Memory B cell (primary cell): Measurements from ENCODE around the gene CMIP.

ENCODE experiments used
- ATAC-seq: fragments of 150-1000 bp; cut with Tn5 transposase; 2 replicates; pipeline ENCODE4 v1.10.0; 2021; ENCODE audit warnings: low read depth, mild to moderate bottlenecking, moderate library complexity
- DNase-seq, 2 donors: peaks; one replicate each; pipeline ENCODE4 v3.0.0; 2022; ENCODE audit warnings: low spot score in 2 of 2
- H3K27ac Mint-ChIP-seq: one replicate; pipeline ENCODE4 v1.8.0; 2022; ENCODE audit warnings: mild to moderate bottlenecking, moderate library complexity, mixed read lengths
- H3K27me3 Mint-ChIP-seq: one replicate; pipeline ENCODE4 v1.8.0; 2022; ENCODE audit warnings: mixed read lengths
- H3K36me3 Mint-ChIP-seq: one replicate; pipeline ENCODE4 v1.8.0; 2022; ENCODE audit warnings: mild to moderate bottlenecking, mixed read lengths
- H3K4me1 Mint-ChIP-seq: one replicate; pipeline ENCODE4 v1.8.0; 2022; ENCODE audit warnings: mixed read lengths
- H3K4me3 Mint-ChIP-seq: one replicate; pipeline ENCODE4 v1.8.0; 2022; ENCODE audit warnings: mild to moderate bottlenecking, moderate library complexity, mixed read lengths
- H3K9me3 Mint-ChIP-seq: one replicate; pipeline ENCODE4 v1.8.0; 2022; ENCODE audit warnings: mixed read lengths

Gene CMIP

DNA sequence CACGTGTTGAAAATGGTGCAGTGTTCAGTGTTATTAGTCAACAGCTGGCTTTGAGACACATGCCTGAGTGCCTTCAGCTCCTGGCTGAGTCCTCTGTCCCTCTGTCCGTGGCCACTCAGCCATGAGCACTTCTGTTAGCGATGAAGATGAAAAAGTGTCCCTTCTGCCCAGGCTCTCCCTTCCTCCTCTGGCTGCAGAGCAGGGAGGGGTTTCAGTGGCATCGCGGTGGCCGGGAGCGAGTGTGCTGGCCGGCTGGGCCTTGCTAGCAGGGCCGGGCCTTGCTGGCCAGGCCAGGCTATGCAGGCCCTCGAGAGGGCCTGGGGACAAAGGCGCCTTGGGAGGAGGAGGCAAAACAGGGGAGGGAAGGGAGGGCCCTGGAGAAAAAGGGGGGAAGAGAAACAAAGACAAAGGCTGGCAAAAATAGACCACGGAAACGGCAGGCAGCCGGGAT lies 47.7 kb downstream of the CMIP start:
- no peak overlapping the region for H3K4me3 Mint-ChIP-seq
- H3K4me1 Mint-ChIP-seq: peaks cover 52% of the 10 kb centered on the region
- H3K27ac Mint-ChIP-seq: no peak overlapping the region
- DNase-seq (no peak), ATAC-seq (no peak)
- peaks cover 4% of the 10 kb centered on the region for H3K36me3 Mint-ChIP-seq
- no peaks in the 10 kb centered on the region for H3K9me3 Mint-ChIP-seq
- H3K27me3 Mint-ChIP-seq: no peaks in the 10 kb centered on the region

DNA sequence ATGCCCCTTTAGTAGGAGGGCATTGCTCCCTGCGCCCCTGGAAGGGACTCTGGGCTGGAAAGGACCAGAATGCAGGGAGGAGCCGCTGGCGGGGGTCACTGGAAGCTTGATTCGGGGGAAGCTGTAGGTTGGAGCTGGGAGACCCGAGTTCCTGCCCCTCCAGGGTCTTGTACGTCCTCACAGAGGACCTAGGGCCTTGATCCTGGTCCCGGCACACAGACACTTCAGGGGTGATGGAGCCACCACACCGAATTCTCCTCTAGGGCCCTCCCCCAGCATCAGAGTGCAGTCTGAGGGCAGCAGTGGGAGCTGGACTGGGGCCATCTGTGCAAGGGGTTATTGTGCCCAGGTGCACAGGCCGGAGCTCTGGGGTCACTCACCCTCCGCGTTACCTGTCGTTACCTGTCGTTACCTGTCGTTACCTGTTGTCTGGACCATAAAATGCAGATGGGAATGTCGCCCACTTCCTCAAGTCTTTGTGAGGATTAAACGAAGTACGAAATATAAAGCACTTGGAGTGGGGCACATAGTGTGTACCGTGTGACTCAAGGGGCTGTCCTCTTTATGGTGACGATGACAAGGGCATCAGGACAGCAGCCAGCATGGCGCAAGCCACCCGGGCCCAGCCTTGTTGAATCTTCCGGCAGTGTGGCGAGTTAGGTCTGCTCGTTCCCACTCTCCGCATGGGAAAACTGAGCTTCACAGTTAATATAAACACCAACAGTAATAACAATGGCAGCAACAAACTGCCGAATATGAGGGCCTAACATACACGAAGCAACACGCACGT lies 48.6 kb downstream of the CMIP start:
- no peaks in the 10 kb centered on the region for H3K27me3 Mint-ChIP-seq
- DNase-seq: no peak
- no peaks in the 10 kb centered on the region for H3K9me3 Mint-ChIP-seq
- no peak for ATAC-seq
- no peak overlapping the region for H3K4me3 Mint-ChIP-seq
- H3K4me1 Mint-ChIP-seq: peaks cover 57% of the 10 kb centered on the region
- peaks cover 4% of the 10 kb centered on the region for H3K36me3 Mint-ChIP-seq
- no peak overlapping the region for H3K27ac Mint-ChIP-seq

DNA sequence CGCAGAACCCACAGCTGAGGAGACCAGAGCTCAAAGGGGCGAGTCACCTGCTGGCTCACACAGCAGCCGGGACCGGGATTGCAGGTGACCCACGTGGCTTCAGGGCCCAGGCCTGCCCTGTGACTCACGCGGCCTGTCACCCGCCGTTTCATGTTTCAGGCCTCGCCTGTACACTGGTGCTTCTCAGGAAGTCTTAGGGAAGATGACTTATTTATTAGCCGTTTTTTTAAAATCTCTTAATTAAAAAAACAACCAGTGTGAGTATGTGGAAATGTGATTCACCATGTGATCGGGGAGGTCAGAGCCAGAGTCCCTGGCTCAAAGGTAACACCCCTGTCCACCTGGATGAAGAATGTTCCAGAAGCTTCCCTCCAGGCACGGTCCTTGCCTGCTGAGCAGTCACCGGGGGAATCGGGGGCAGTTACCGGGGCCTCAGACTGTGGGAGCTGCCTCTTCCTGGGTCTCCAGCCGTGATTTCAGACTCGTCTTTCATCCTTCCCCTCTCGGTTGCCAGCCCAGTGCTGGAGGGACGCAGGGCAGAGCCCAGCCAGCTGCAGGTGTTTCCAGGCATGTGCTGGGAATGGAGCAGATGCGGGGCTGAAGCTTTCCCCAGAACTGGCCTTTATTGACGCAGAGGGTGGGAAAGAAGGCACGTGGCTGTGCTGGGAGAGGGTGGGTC lies 49.3 kb downstream of the CMIP start:
- no peak for ATAC-seq
- Mint-ChIP-seq H3K4me3 (no peak overlapping the region), H3K9me3 (no peaks in the 10 kb centered on the region), H3K27ac (no peak overlapping the region), H3K4me1 (peaks cover 56% of the 10 kb centered on the region), H3K36me3 (peaks cover 8% of the 10 kb centered on the region), H3K27me3 (no peaks in the 10 kb centered on the region)
- DNase-seq: no peak

DNA sequence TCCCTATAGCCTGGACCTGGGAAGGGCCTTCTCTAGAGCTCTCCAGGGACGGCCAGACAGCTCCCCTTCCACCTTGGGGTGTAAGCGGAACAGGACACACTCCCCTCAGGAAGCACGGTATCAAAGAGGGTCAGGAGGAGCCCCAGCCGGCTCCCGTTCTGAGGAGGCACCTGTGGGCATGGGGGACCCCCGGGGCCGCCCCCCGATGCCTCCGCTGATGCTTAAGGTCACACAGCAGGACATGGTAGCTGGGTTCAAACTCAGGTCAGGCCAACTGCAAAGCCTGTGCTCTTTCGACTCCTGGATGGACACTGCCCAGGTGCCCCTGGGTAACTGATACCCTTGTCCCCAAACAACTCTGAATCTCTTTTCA lies 49.8 kb downstream of the CMIP start:
- H3K36me3 Mint-ChIP-seq: peaks cover 7% of the 10 kb centered on the region
- H3K27ac Mint-ChIP-seq: no peak overlapping the region
- H3K4me1 Mint-ChIP-seq: peaks cover 51% of the 10 kb centered on the region
- no peak for ATAC-seq
- H3K9me3 Mint-ChIP-seq: no peaks in the 10 kb centered on the region
- no peak overlapping the region for H3K4me3 Mint-ChIP-seq
- H3K27me3 Mint-ChIP-seq: no peaks in the 10 kb centered on the region
- no peak for DNase-seq

DNA sequence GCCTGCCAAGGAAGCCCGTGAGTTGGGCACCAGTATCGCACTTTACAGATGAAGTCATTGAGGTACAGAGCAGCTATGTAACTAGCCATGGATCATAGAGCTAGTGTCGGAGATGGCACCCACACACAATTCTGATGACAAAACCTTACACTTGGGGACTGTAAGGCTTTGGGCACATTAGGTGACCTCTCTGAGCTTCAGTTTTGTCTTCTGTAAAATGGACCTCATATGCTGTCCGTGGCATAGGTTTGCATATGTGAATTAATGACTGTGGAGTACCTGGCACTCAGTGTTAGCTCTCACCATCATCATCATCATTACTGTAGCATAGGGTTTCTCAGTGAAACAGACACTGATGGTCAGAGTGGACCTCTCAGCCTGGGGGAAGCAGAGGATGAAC lies 50.3 kb downstream of the CMIP start:
- H3K36me3 Mint-ChIP-seq: peaks cover 7% of the 10 kb centered on the region
- H3K4me3 Mint-ChIP-seq: no peak overlapping the region

DNA sequence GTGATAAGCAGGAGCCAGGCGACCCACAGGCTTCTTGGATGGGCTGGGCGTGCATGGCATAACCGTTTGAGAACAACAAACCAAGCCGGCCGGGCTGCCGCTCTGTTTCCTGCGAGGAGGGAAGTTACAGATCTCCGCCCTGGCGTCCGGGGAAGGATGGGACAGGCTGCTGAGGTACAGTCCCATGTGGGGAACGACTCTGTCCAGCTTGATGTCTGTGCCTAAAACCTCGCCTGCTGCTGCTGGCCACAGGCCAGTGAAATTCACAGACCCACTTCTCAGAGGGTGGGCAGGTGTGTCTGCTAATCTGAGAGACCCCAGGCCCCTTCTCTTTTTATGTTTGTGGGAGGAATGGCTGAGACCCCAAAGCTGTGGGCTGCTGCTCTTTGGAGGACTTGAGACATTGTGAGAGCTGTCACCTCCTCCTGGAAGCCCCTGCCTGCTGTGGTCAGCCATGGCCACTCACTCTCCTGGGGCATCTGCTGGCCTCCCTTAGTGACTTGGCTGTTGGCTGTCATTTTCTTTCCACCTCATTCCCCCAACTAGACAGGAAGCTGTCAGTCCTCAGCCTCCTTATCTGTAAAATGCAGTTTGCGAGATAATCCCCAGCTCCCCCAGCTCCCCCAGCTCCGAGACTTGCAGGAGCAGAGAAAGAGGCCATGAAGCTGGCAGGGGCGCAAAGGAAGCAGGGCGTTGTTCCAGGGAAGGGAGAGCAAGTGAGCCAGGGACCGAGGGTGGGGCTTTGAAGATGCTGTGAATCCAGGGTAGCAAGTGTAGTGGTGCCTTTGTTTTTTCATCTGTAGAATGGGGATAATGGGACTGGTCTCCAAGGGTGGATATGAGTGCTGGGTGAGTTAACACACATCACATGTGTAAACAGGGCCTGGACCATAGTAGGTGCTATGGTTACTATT lies 51.0 kb downstream of the CMIP start:
- no peaks in the 10 kb centered on the region for H3K27me3 Mint-ChIP-seq
- DNase-seq (no peak), ATAC-seq (no peak)
- peaks cover 47% of the 10 kb centered on the region for H3K4me1 Mint-ChIP-seq
- no peaks in the 10 kb centered on the region for H3K9me3 Mint-ChIP-seq
- H3K27ac Mint-ChIP-seq: no peak overlapping the region
- peaks cover 7% of the 10 kb centered on the region for H3K36me3 Mint-ChIP-seq
- H3K4me3 Mint-ChIP-seq: no peak overlapping the region

More for the DNA sequence above, 50.3 kb downstream of the CMIP start:
- no peak for ATAC-seq
- no peak for DNase-seq
- no peak overlapping the region for H3K27ac Mint-ChIP-seq
- H3K9me3 Mint-ChIP-seq: no peaks in the 10 kb centered on the region
- H3K27me3 Mint-ChIP-seq: no peaks in the 10 kb centered on the region
- H3K4me1 Mint-ChIP-seq: peaks cover 49% of the 10 kb centered on the region

DNA sequence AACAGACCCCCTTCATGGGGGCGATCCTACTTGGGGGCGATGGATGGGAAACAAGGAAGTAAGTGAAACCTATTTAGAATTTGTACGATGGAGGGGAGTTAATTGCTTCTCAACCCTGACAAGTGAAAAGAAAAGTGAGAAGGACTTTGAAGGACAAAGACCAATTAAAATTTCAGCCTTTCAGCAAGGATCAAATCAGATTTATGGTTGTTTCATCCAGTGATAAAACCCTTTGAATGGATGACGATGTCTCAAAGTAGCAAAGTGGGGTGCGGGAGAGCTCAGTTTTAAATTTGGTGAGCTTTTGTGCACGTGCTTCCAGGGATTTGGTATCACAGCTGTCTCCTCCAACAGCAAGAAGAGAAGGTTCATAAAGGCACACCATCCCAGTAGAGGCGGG lies 51.7 kb downstream of the CMIP start:
- Mint-ChIP-seq H3K4me3 (no peak overlapping the region), H3K9me3 (no peaks in the 10 kb centered on the region), H3K27ac (no peak overlapping the region), H3K4me1 (peaks cover 48% of the 10 kb centered on the region), H3K27me3 (no peaks in the 10 kb centered on the region), H3K36me3 (peaks cover 7% of the 10 kb centered on the region)
- ATAC-seq (no peak), DNase-seq (no peak)

DNA sequence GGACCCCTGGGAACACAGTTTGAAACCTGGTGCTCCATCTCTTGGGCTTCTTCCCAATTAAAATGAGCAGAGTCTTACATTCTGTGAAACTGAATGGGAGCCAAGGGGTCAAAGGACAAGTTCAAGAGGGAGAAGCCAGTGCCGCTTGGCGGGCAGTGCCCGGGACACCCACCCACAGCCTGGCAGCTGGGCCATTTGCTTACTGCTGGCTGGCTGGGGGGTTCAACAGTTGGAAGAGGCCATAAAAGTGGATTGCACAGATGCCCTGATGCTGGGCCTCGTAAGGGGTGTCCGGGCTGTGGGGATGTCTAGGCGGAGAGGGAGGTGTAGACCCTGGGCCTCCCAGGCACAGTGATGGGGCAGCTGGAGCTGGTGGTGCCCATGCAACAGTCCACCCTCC lies 52.1 kb downstream of the CMIP start:
- DNase-seq: no peak
- ATAC-seq: no peak
- Mint-ChIP-seq H3K4me3 (no peak overlapping the region), H3K9me3 (no peaks in the 10 kb centered on the region), H3K4me1 (peaks cover 45% of the 10 kb centered on the region), H3K27ac (no peak overlapping the region), H3K27me3 (no peaks in the 10 kb centered on the region), H3K36me3 (peaks cover 6% of the 10 kb centered on the region)

DNA sequence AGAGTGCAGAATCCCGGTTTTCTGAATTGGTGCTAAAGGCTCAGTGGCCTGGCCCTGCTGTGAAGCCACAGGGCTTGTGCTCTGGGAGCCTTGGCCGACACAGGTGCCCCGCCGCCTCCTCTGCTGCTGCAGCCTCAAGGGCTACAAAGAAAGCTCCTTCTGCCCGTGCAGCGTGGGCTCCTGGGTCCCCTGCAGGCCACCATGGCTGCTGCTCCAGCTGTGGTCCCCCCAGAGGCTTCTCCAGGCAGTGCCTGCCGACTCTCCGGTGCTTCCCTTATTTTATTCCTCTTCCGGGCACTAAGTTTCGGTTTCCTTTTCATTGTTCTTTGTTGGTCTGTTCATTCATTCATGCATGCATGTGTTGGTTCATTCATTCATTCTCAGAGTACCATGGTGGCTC lies 53.1 kb downstream of the CMIP start:
- DNase-seq (peak in 1 of 2 donors; percentile 33), ATAC-seq (peak; percentile 22)
- no peaks in the 10 kb centered on the region for H3K27me3 Mint-ChIP-seq
- peak overlapping the region; percentile 60 for H3K4me3 Mint-ChIP-seq
- peaks cover 4% of the 10 kb centered on the region for H3K36me3 Mint-ChIP-seq
- H3K27ac Mint-ChIP-seq: peak overlapping the region; percentile 21
- no peaks in the 10 kb centered on the region for H3K9me3 Mint-ChIP-seq
- peaks cover 41% of the 10 kb centered on the region for H3K4me1 Mint-ChIP-seq

DNA sequence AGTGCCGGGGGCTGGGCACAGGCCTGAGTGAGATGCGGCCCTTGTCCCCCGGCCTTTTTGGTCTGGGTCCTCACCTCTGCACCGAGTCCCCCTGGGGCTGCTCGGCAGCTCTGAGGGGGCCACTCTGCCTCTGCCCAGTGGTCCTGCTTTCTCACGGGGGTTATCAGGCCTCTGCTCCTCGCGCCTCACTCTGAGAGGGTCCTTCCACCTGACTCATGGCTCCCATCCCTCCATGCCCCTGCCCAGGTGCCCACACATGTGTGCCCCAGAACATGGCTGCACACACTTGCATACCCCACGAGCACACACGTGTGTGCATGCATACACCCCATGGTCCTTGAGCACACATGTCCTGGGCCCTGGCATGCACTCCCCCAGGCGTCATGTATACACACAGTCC lies 53.7 kb downstream of the CMIP start:
- Mint-ChIP-seq H3K9me3 (no peaks in the 10 kb centered on the region), H3K27ac (no peak overlapping the region), H3K4me3 (no peak overlapping the region), H3K27me3 (no peaks in the 10 kb centered on the region), H3K36me3 (peaks cover 4% of the 10 kb centered on the region), H3K4me1 (peaks cover 41% of the 10 kb centered on the region)
- no peak for DNase-seq
- no peak for ATAC-seq

DNA sequence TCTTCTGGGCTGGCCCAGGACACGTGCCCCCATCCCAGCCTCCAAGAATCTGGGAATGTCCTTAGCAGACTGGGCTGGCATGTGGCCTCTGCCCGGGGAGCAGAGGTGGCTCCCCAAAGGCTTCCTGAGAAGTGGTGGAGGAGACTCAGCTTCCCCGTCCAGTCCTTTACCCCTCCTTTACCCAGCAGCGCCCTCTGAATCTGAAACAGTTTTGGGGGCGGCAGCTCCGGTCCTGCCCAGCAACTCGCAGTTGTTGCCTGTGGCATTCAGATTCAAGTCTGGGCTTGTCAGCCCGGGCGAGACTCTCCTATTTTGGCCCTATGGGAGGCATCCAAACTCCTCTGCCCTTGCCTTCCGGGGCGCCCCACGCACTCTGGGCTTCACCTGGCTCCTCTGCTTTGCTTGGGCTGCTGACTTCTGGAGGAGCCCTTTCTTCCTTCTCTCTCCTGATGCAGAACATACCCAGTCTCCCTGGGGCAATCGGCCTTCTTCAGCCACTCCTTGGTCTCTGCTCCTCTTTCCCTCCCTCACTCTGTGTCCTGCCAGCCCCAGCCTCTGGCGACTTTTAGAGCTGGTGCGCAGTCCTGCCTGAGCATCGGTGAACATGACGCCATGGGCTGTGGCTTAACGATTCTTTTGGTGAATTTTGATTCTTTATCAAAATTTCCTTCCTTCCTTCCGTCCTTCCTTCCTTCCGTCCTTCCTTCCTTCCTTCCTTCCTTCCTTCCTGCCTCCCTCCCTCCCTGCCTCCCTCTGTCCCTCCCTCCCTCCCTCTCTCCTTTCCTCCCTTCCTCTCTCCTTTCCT lies 55.2 kb downstream of the CMIP start:
- ATAC-seq (no peak), DNase-seq (no peak)
- H3K27me3 Mint-ChIP-seq: no peaks in the 10 kb centered on the region
- peak overlapping the region; percentile 25 for H3K4me3 Mint-ChIP-seq
- H3K36me3 Mint-ChIP-seq: peaks cover 4% of the 10 kb centered on the region
- H3K27ac Mint-ChIP-seq: peak overlapping the region; percentile 95
- H3K4me1 Mint-ChIP-seq: peaks cover 44% of the 10 kb centered on the region
- H3K9me3 Mint-ChIP-seq: no peaks in the 10 kb centered on the region

DNA sequence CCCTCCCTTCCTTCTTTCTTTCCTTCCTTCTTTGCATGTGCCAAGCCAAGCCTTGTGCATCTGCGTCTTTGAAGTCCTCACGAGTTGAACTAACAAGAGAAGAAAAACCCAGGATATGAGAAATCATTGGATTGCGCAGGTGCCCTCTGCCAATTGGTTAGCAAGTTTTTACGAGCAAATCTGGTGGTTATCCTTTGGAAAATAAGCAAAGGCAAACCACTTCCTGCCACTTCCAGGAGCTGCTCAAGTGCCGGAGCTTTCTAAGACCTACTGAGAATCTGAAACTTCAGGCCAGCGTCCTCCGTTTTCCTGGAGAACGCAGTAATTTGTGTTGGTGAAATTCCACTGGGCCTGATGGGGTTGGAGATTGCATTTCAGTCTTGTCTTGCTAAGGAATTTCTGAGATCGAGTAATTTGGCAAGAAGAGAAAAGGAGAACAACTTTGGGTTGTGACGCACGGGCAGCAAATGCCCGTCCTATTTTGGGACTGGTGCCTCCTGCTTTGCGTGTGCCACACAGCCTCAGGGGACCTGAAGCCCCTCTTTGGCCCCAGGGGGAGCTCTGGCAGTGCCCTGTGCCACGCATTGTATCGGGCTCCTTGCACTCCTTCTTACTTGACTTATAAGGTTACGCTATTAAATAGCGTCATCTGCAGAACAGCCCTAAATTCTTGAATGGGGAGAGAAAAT lies 56.4 kb downstream of the CMIP start:
- H3K27ac Mint-ChIP-seq: peak overlapping the region; percentile 95
- peak overlapping the region; percentile 79 for H3K4me3 Mint-ChIP-seq
- peak; percentile 91 for ATAC-seq
- H3K27me3 Mint-ChIP-seq: no peaks in the 10 kb centered on the region
- H3K36me3 Mint-ChIP-seq: peaks cover 4% of the 10 kb centered on the region
- peak; percentile 68 to 85 for DNase-seq
- H3K9me3 Mint-ChIP-seq: no peaks in the 10 kb centered on the region
- H3K4me1 Mint-ChIP-seq: peaks cover 47% of the 10 kb centered on the region
